Stimulated activated CD8-positive, alpha-beta memory T cell treated with anti-CD3 and anti-CD28 coated beads, Interleukin-7, amount 100 ng/mL, for 4 hours (primary cell): Measurements from ENCODE around the gene RASA3.
A peak's percentile ranks its signal among the peaks of the same experiment; 100 is the strongest.
"Not testable (repeated sequence)": the region's sequence is repeated elsewhere in the genome, so short reads cannot be mapped to it uniquely, and the experiment has no call there.

Experiments used
- DNase-seq, 2 donors: peaks; one replicate each; pipeline ENCODE4 v3.0.0-alpha.2; 2020; ENCODE audit warnings: low read depth in 2 of 2

RASA3 gene

DNA sequence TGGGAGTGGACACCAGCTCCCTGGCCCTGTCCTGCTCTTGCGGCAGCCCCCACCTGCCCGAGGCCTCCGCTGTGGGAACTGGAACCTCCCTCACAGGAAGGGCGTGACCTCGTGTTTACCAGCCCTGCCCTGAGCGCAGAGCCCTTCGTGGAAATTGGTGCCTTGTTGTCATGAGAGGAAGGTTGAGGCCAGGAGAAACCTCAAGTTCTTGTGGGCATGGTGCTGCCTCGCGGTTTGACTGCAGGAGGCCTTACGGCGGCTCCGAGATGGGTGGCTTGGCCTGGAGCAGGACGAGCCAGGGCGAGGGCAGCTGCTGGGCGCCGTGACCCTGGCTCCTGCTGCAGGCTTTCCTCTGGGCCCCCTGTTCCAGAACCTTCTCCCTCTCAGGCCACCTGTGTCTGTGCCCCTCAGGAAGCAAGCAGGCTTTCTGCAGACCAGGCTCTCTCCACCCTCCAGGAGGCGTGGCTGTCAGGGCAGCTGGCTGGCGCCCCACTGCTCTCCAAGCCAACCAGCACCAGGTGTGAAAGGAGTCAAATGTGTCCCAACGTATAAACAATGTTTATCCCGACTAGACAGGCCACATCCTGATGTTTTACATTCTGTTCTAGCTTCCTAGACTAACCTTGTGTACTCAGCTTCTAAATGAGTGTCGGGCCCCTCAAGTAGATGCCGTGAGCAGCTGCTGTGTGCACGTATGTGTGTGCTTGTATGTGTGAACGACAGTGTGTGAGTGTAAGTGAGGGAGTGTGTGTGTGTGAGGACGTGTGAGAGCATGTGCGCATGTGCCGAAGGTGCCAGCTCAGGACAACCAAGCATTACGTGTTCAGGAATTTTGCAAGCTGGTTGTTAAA, 10.4 kb upstream of the RASA3 start:
- DNase-seq = peak in 1 of 2 donors; percentile 64

DNA sequence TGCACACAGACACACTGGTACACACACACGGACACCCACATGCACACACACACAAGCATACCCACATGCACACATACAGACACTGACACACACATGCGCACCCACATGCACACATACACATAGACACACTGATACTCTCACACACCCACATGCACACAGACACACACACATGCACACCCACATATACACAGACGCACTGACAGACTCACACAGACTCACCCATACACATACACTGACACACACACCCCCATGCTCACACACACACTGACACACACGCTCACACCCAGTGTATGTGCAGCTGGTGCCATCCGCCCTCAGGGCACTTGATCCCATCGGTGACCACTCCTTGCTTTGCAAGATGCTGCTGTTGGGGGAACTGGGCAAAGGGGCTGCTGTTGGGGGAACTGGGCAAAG, 9.7 kb upstream of the RASA3 start:
- DNase-seq = no peak

DNA sequence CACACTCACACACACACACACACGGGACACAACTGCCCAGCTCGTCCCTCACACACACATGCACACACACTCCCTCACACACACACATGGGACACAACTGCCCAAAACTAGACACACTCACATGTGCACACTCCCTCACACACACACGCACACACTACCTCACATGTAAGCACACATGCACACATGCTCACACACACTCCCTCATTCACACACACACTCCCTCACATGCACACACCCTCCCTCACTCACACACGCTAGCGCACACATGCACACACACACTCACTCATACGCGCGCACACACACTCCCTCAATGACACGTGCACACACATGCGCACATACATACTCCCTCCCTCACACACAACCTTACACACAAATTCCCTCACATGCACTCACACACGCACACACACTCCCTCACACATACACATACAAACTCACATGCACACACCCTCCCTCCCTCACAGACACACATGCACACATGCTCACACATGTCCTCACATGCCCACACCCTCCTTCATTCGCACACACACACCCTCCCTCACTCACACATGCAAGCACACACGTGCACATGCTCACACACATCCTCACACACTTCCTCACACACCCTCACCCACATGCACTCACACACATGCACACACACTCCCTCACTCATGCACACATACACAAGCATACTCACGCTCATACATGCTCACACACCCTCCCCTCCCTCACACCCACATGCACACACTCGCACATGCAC, 9.0 kb upstream of the RASA3 start:
- DNase-seq = no peak

DNA sequence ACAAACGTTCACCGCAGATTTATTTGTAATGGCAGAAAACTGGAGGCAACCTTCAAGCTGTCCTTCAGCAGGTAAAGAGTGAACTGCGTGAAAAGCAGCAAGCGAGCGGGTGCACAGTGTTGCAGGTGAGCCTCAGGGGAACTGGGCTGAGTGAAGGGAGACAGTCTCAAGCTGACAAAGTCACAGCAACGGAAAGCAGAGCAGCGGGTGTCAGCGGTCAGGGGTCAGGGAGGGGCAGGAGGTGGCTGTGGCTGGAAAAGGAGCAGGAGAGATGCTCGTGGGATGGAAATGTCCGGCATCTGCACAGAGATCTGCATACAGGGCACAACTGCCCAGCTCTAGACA, 8.5 kb upstream of the RASA3 start:
- no peak for DNase-seq

DNA sequence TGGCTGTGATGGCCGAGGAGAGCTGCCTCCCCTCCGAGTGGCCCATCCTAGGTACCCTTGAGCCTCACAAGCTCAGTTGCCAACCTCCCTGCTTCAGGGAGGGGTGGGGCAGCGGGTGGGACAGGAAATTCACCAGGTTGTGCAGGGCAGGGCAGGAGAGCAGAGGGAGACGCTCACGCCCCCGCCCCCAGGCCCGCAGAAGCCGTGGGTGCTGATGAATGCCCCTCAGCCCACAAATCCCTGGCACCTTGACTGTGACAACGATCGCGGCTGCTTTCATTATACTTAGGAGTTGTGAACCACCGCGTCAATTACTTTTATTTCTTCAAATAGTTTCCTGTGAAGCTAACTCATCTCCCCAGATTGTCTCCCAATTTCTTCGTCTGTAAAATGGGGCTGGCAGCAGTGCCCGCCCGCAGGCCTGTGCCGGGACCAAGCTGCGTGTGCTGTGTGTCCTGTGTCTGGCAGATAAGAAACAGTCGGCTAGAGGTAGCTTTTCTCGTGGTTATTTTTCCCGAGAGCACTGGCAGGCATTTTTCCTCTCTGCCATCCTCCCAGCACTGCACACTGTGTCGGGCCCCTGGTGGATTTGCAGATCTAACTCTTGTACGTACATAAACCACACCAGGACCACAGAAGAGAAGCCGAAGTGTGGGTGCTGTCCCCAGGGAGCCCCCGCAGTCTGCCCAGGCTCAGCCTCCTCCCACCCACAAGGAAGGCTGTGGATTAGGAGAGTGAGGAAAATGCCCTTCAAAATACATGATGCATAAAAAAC, 7.9 kb upstream of the RASA3 start:
- peak in 1 of 2 donors; percentile 46 for DNase-seq

DNA sequence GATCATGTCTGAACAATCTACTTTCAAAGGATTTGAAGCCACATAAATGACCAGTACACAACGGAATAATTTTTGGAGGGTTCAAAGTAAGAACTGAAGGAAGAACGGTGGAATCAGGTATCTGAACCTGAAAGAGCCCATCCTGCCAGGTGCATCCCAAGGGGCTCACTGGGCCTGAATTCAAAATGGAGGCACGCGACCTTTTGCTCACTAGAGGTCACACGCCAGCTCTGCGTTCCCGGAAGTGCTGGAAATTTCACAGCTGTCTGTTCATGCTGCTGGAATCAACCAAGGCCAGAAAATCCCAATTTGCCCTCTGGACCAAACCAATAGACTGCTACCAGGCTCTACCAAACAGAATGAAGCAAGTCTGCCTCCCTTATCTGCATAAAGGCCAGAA, 4.2 kb upstream of the RASA3 start:
- no peak for DNase-seq

DNA sequence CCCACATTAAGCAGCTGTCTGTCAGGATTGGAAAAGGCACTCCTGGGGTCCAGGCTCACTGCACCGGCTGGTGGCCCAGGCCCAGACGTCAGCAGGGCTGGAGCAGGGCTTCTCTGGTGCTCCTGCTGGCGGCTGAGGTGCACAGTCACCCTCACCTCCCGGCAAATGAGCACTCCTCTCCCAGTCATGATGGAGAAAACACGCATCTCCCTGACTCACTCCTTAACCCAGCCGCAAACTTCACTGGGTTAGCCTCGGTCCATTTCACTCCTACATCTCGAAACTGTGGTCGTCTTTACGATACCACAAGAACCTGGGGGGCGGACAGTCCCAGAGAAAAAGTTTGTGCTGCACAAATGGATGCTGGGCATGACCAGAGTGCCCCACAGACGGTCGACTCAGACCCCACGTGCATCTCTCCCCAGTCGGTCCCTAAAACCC, 3.3 kb upstream of the RASA3 start:
- DNase-seq = no peak

DNA sequence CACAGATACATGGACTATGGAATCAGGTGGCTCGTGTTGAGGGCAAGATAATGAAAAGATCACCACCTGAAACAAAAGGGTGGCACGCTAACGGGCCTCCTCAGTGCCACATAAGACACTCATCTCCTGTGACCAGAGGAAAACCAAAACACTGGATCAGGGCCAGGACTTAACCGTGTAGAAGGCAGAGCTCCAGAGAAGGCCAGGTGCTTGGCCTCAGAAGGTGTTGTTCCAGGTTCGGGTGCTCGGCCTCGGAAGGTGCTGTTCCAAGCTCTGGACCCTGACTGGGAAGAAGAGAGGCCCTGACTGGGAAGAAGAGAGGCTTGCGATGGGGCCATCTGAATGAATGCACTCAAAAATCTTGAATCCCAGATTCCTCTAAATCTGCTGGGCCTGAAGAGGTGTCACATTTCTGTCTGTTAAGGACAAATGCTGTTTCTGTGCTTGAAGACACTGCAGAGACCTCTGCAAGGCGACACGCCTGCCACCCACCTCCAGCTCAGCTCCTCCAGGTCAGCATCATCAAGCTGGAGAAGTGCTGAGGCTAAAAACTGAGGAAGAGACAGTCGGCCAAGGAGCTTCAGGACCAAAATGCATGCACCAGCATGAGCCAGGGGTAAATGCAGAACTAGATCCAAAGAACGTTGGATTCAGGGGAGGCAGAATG, 2.7 kb upstream of the RASA3 start:
- no peak for DNase-seq

DNA sequence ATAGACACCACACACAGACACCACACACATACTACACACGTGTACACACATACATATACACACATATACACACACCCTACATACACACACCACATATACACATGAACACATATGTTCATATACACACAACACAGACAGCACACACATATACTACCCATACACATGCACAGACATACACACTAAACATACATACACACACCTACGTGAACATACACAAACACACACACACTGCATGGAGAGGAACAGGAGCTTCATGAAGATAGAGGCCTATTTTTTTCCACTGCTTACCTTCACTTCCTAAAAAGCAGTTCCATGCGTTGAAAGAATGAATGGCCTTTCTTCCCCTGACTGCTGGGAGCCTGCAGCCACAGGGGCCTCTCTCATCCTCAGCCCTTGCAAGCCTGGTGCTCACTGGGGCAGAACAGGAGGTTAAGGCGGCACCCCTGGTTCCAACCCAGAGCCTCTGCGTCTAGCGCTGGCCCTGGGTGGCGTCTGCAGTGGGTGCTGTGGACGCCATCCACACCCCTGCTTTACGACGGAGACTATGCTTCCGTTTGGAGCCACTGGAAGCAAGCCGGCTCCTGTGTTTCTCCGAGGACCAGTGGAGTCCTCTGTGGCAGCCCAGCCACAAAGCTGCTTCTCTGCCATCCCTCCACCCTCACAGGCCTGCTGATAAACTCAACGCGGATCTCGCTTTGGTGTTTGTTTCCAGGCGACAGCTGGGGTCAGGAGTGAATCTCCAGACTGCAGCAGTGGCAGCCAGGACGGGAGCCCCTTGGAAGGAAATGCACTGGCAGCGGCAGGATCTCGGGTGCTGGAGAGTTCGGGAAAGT, 1.9 kb upstream of the RASA3 start:
- DNase-seq = no peak

DNA sequence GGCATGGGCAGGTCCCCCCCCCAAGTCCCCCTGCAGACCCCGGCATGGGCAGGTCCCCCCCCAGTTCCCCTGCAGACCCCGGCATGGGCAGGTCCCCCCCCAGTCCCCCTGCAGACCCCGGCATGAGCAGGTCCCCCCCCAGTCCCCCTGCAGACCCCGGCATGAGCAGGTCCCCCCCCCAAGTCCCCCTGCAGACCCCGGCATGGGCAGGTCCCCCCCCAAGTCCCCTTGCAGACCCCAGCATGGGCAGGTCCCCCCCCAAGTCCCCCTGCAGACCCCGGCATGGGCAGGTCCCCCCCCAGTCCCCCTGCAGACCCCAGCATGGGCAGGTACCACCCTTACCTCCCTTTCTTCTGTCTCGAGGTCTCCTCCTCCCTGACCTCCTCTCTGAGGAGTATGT, 1.1 kb upstream of the RASA3 start:
- DNase-seq = not testable (repeated sequence)

DNA sequence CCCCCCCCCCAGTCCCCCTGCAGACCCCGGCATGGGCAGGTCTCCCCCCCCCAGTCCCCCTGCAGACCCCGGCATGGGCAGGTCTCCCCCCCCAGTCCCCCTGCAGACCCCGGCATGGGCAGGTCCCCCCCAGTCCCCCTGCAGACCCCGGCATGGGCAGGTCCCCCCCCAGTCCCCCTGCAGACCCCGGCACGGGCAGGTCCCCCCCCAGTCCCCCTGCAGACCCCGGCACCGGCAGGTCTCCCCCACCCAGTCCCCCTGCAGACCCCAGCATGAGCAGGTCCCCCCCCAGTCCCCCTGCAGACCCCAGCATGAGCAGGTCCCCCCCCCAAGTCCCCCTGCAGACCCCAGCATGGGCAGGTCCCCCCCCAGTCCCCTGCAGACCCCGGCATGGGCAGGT, 703 bp upstream of the RASA3 start:
- not testable (repeated sequence) for DNase-seq

DNA sequence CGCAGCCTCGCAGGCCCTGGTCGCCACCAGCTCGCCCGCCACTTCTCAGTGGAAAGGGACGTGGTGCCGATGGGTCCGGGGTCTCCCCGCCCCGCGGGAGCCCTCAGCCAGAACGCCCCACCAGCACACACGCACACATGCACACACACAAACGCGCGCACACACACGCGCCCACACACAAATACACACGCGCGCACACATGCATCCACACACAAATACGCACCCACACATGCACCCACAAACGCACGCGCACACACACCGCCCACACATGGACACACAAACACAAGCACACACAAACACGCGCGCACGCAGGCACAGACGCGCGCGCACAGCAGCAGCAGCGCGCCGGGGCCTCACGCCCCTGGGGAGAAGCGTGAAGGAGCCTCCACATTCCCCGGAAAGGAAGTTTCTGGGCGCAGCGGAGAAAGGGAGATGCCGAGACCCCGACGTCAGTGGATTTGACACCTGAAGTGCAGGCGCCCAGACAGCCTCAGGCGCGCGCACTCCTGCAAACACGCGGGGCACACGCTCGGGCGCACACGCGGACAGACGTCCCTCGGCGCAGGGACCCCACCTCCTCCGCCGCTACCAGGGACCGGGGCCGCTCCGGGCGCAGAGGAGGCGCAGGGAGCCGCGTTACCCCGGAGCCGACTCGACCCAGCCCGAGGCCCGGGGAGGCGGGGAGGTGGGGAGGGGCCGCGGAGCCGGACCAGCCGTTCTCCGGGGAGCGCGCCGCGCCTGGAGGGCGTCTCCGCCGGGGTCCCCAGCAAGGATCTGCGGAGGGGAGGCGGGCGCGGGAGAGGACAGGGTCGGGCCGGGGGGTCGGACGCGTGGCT, 622 bp downstream of the RASA3 start:
- no peak for DNase-seq

DNA sequence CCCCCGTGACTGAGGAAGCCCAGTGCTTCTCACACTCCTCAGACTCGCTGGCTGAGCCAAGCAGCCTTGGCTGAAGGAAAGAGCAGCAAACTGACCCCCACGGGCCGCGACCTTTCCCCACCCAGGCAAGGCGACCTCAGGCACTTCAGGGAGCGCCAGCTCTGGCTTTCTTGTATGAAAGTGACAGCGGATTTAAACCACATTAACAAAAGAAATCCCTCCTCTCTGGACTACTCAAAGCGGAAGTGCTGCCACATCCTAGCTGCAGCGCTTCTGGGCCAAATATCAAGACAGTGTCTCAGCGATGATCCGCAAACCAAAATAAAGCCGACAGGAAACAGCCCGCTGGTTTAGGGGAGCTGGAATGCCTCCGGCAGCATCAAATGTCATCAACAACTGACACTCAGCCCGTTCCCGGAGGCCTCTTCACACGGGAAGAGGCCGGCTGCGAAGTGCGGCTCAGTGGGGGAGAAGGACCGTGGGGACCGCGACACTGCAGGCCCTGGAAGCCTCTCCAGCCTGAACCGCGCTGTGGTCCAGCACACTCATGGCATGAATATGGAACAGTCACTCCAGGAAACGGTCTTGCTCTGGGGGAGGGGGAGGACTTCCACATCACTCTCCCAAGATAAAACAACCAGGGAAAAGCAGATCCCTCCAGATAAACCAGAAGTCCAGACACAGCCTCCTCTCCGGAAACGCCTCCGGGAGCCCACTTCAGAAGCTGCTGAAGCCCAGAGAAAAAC, 1.4 kb downstream of the RASA3 start:
- DNase-seq = no peak

DNA sequence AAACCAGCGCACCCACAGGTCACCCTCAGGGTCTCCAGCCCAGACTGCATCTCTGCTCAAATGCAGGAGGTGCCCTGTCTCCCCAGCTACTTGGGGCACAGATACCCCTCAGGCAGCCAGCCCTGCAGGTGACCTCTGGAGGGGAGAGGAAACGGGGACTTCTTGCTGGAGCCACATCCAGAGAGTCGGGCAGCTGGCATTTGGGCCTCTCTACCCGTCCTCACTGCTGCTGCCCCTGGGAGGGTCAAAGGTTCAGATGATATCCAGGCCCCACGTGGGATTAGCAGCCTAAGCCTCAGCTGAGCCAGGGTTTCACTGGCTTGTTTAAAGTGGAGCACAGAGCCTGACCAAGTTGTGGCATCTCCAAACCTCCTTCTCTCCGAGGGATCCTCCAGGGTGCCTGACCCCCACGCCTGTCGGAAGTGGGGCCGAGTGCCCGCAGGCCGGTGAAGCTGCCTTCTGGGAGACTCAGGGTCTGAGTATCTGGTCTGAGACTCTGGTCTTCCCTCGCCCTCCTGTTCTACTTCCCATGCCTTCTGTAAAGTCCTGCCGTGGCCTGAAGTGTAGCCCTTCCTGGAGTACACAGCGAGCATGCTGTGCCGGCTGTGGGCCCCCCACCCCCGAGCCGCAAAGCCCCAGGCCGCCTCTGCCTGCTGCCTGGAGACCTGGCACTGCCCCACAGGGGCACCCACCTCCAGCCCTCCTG, 2.1 kb downstream of the RASA3 start:
- DNase-seq = no peak

DNA sequence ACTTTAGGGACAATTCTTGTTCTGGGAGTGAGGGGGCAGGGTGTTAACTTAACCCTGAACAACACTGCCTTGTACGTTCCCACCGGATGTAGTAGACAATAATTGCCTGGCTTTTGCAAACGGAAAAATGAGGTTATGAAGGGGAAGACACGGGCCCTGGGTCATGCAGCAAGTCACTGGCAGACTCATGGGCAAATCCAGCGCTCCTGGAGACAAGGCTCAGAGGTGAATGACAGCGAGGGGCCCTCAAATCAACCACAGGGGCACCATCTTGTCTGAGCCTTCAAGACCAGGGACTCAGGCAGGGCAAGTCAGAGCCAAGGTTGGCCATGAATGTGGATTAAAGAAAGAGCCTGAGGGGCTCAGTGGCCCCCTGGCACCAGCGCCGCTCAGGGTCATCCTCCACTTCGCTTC, 2.8 kb downstream of the RASA3 start:
- DNase-seq = no peak

DNA sequence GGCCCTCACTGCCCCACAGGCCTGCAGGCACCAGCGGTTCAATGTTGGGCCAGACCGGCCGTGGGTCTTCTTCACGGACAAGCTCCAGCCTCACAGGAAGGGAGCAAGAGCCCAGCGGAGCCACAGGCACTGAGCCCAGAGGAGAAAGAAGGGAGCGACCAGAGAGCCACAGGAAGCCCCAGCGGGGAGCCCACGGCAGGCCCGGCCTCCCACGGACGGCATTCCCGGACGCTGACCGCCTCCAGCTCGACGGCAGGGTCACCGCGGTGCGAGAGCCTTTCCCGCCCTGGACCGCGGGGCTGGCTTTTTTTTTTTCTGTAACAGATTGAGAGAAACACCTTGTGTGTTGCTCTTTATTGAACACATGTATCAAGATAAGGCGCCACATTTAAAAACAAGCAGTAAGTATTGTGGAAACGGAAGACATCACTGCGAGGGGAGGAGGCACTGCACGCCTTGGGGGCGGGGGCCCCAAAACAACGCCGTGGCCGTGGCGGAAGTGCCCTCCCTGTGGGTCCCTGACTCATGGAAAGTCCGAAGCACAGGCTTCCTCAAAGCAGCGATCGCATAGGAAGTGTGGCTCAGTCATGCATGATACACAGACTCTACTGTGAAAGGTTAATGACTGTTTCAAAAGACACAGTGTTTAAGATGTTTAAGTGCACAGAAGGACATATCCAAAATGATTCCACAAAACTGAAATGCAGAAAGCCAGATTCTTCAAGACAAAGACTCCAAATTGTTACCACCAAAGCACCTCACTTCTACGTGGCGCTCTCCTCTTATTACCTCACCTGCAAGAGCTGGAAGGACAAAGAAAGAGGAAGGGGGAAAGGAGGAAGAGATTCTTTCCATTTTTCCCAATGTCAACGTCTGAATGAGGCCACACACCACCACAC, 3.5 kb downstream of the RASA3 start:
- DNase-seq = peak; percentile 92 to 93

DNA sequence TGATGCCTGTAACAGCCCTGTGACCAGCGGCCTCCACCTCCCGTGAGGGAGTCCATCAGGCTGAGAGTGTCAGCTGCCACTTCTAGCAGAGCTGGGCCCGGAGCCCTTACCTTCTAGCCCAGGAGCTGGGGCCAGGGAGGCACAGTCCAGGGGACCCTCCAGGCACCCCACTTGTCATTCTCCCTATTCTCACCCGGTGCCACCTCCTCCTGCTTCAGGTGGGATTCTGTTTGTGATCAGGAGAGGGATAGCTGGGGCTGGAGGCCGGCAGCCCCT, 4.1 kb downstream of the RASA3 start:
- DNase-seq = no peak
